Gastroesophageal sphincter (tissue), 4 donors: ENCODE data around the gene HTRA1. TPM values are rescaled to one million over a fixed set of nuclear protein-coding genes. Genes with fewer than 3 reads are reported as not detected.

Source experiments
- ATAC-seq: fragments of 150-250 bp; one replicate; pipeline ENCODE4 v1.9.1; 2016; ENCODE audit warnings: mild to moderate bottlenecking, moderate library complexity
- H3K27ac ChIP-seq, 4 donors: fragments of 200-600 bp; sonication (generic) in 3 of 4; 1 replicate in 3 of 4; 2 replicates in 1 of 4; pipeline ENCODE4 v1.5.1; 2016 to 2019
- H3K27me3 ChIP-seq: fragments of 200-600 bp; sonication (generic); one replicate; pipeline ENCODE4 v1.5.1; 2019
- H3K36me3 ChIP-seq, 2 donors: fragments of 200-600 bp; sonication (generic); one replicate each; pipeline ENCODE4 v1.5.1; 2019; ENCODE audit warnings: control low read depth in 1 of 2
- H3K4me1 ChIP-seq, 3 donors: fragments of 200-600 bp; sonication (generic); 1 replicate in 2 of 3; 2 replicates in 1 of 3; pipeline ENCODE4 v1.5.1; 2016 to 2019; ENCODE audit warnings: control low read depth in 2 of 3
- H3K4me3 ChIP-seq, 2 donors: fragments of 200-600 bp; sonication (generic); one replicate each; pipeline ENCODE4 v1.5.1; 2019; ENCODE audit warnings: mild to moderate bottlenecking in 1 of 2, moderate library complexity in 1 of 2
- H3K9me3 ChIP-seq, 3 donors: fragments of 200-600 bp; sonication (generic); one replicate each; pipeline ENCODE4 v1.5.1; 2017 to 2019; ENCODE audit warnings: control low read depth in 2 of 3
- CTCF ChIP-seq, 4 experiments: fragments of 200-600 bp in 2 of 4; fragments of 450-650 bp in 2 of 4; sonication (generic) in 1 of 4; IDR thresholded peaks; one replicate each; pipeline ENCODE4 v1.5.1; 2017 to 2019; ENCODE audit warnings: antibody characterized with exemption in 4 of 4, mild to moderate bottlenecking in 2 of 4, moderate library complexity in 2 of 4
- EP300 ChIP-seq: sonication (generic); formaldehyde crosslinking; IDR thresholded peaks from one replicate; pipeline ENCODE4 v1.6.1; 2017; ENCODE audit warnings: antibody characterized with exemption, mild to moderate bottlenecking
- POLR2A ChIP-seq, 2 donors: fragments of 450-650 bp; IDR thresholded peaks; one replicate each; pipeline ENCODE4 v1.6.1; 2017; ENCODE audit warnings: antibody characterized with exemption in 2 of 2, mild to moderate bottlenecking in 2 of 2, moderate library complexity in 1 of 2
- POLR2AphosphoS5 ChIP-seq: sonication (generic); formaldehyde crosslinking; IDR thresholded peaks from one replicate; pipeline ENCODE4 v1.6.1; 2017; ENCODE audit warnings: antibody characterized with exemption
- WGBS, 2 donors: methylation state at CpG; one replicate each; pipeline ENCODE4 v1.1.5; 2018; ENCODE audit warnings: low coverage in 1 of 2; 5-methylcytosine and 5-hydroxymethylcytosine counted together
- total RNA-seq, 4 donors: library from RNA; depleted of rRNA; stranded (reverse); fragments of >200 nt; gene quantifications; one replicate each; pipeline ENCODE4 v1.1.0, GENCODE V29; 2016

Gene HTRA1
- total RNA-seq, 4 donors from 2014 or later, result 107 to 137 (median 111) TPM

- H3K4me1 ChIP-seq, result peaks cover 0 to 44% (median 15%) of the 10 kb centered on the region in 3 donors
- no peaks in the 10 kb centered on the region for H3K9me3 ChIP-seq
- no peak for ATAC-seq
- H3K27ac ChIP-seq, result peak overlapping the region in 3 of 4 donors; percentile 34 to 66 (median 60)
- 77% methylated on average over 3 of the region's 17 CpGs; no CpG with 5 or more reads in 1 of the 2 donors for WGBS, 2 donors
- no peaks in the 10 kb centered on the region for H3K27me3 ChIP-seq
- H3K36me3 ChIP-seq, result peaks cover 0 to 30% of the 10 kb centered on the region in 2 donors
- no peak overlapping the region for H3K4me3 ChIP-seq
- TF ChIP-seq EP300 (no peak), POLR2AphosphoS5 (no peak), CTCF (IDR thresholded peaks at IDR 0.05) (no peak), POLR2A (IDR thresholded peaks at IDR 0.05) (no peak)
Observed at GRCh38 chr10:122503886-122504609, 42.7 kb downstream of the HTRA1 start.

- ATAC-seq, result peak; percentile 95
- Histone ChIP-seq H3K9me3 (no peaks in the 10 kb centered on the region), H3K4me1 (peaks cover 0 to 38% (median 10%) of the 10 kb centered on the region in 3 donors), H3K4me3 (no peak overlapping the region), H3K27ac (peak overlapping the region in 3 of 4 donors; percentile 34 to 66 (median 60)), H3K27me3 (no peaks in the 10 kb centered on the region), H3K36me3 (peaks cover 0 to 35% of the 10 kb centered on the region in 2 donors)
- no CpG with 5 or more reads among the region's 6 CpGs for WGBS, 2 donors
- TF ChIP-seq EP300 (no peak), CTCF (IDR thresholded peaks at IDR 0.05) (no peak), POLR2A (IDR thresholded peaks at IDR 0.05) (peak in 1 of 2 donors; percentile 6), POLR2AphosphoS5 (peak; percentile 98)
Observed at GRCh38 chr10:122504610-122504950, 43.2 kb downstream of the HTRA1 start.

GRCh38 chr10:122505011-122505410 lies 43.7 kb downstream of the HTRA1 start:
- H3K27ac ChIP-seq, result peak overlapping the region in 3 of 4 donors; percentile 34 to 66 (median 60)
- TF ChIP-seq CTCF (IDR thresholded peaks at IDR 0.05), result no peak
- no peak for TF ChIP-seq EP300
- TF ChIP-seq POLR2A (IDR thresholded peaks at IDR 0.05), result no peak
- no peak for TF ChIP-seq POLR2AphosphoS5
- H3K9me3 ChIP-seq, result no peaks in the 10 kb centered on the region
- peaks cover 0 to 39% of the 10 kb centered on the region in 2 donors for H3K36me3 ChIP-seq
- ATAC-seq, result no peak
- H3K4me1 ChIP-seq, result peaks cover 0 to 34% (median 9%) of the 10 kb centered on the region in 3 donors
- H3K27me3 ChIP-seq, result no peaks in the 10 kb centered on the region
- H3K4me3 ChIP-seq, result no peak overlapping the region
- 87 to 89% methylated on average over 4 of the region's 5 CpGs for WGBS, 2 donors

- Histone ChIP-seq H3K9me3 (no peaks in the 10 kb centered on the region), H3K4me1 (peaks cover 0 to 25% (median 9%) of the 10 kb centered on the region in 3 donors), H3K4me3 (no peak overlapping the region), H3K27ac (peak overlapping the region in 2 of 4 donors; percentile 34 to 66), H3K36me3 (peaks cover 0 to 46% of the 10 kb centered on the region in 2 donors), H3K27me3 (no peaks in the 10 kb centered on the region)
- TF ChIP-seq EP300 (no peak), POLR2A (IDR thresholded peaks at IDR 0.05) (no peak), POLR2AphosphoS5 (no peak), CTCF (IDR thresholded peaks at IDR 0.05) (no peak)
- WGBS, 2 donors, result 73 to 95% methylated on average over 2 to 8 of the region's 15 CpGs
- ATAC-seq, result no peak
Observed at GRCh38 chr10:122505885-122506645, 44.7 kb downstream of the HTRA1 start.
